Ishikawa (cell line): ENCODE data around the gene POU5F1.

Experiments
- CEBPB ChIP-seq: IDR thresholded peaks from 2 replicates; pipeline ENCODE4 v1.6.1; 2012
- CREB1 ChIP-seq: IDR thresholded peaks from 2 replicates; pipeline ENCODE4 v1.6.1; 2012; ENCODE audit warnings: low read depth
- EGR1 ChIP-seq: IDR thresholded peaks from 2 replicates; pipeline ENCODE4 v1.6.1; 2012
- EP300 ChIP-seq: IDR thresholded peaks from 2 replicates; pipeline ENCODE4 v1.6.1; 2012; ENCODE audit warnings: borderline replicate concordance
- FOXM1 ChIP-seq: IDR thresholded peaks from 2 replicates; pipeline ENCODE4 v1.6.1; 2012; ENCODE audit warnings: low read depth, borderline replicate concordance
- NFIC ChIP-seq: IDR thresholded peaks from 2 replicates; pipeline ENCODE4 v1.6.1; 2012
- RAD21 ChIP-seq: IDR thresholded peaks from 2 replicates; pipeline ENCODE4 v1.6.1; 2012; ENCODE audit warnings: low read depth
- TAF1 ChIP-seq: IDR thresholded peaks from 2 replicates; pipeline ENCODE4 v1.6.1; 2012; ENCODE audit warnings: low read depth, mild to moderate bottlenecking
- TCF12 ChIP-seq: IDR thresholded peaks from 2 replicates; pipeline ENCODE4 v1.6.1; 2012; ENCODE audit warnings: low read depth
- TEAD4 ChIP-seq: IDR thresholded peaks from 2 replicates; pipeline ENCODE4 v1.6.1; 2012
- USF1 ChIP-seq: IDR thresholded peaks from 2 replicates; pipeline ENCODE4 v1.6.1; 2012
- YY1 ChIP-seq: IDR thresholded peaks from 2 replicates; pipeline ENCODE4 v1.6.1; 2012; ENCODE audit warnings: low read depth
- ZBTB7A ChIP-seq: IDR thresholded peaks from 2 replicates; pipeline ENCODE4 v1.6.1; 2012; ENCODE audit warnings: low read depth
- TF ChIP-seq, protein P1 (sequence below): IDR thresholded peaks from 2 replicates; pipeline ENCODE4 v1.6.1; 2012; ENCODE audit warnings: low read depth, mild to moderate bottlenecking
- TF ChIP-seq, protein P2 (sequence below): IDR thresholded peaks from 2 replicates; pipeline ENCODE4 v1.6.1; 2012

The POU5F1 gene

DNA sequence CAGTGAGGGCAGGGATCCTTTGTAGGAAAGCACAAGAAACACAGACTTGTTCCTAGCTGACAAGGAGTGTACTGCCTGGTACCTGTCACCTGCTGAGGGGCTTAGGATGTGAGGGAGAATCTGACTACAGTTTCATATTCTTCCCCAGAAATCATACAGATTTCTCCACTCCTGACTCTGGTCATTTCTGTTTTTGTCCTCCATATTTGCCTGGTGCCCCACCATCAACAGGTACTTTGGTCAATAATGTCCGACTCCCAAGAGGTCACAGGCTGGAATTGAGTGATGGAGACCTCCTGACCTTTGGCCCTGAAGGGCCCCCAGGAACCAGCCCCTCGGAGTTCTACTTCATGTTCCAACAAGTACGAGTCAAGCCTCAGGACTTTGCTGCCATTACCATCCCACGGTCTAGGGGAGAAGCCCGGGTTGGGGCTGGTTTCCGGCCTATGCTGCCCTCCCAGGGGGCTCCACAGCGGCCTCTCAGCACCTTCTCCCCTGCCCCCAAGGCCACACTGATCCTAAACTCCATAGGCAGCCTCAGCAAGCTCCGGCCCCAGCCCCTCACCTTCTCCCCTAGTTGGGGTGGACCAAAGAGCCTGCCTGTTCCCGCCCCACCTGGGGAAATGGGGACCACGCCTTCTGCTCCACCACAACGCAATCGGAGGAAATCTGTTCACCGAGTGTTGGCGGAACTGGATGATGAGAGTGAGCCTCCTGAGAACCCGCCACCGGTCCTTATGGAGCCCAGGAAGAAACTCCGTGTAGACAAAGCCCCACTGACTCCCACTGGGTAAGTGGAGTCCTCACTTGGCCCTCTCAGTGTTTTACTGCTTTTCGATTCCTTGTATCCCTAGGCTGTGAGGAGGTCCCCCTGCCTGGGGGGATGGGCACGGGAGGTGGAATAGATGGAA, 9.0 kb downstream of the POU5F1 start:
- TF ChIP-seq ZBTB7A (no peak), CREB1 (no peak), TAF1 (no peak)

DNA sequence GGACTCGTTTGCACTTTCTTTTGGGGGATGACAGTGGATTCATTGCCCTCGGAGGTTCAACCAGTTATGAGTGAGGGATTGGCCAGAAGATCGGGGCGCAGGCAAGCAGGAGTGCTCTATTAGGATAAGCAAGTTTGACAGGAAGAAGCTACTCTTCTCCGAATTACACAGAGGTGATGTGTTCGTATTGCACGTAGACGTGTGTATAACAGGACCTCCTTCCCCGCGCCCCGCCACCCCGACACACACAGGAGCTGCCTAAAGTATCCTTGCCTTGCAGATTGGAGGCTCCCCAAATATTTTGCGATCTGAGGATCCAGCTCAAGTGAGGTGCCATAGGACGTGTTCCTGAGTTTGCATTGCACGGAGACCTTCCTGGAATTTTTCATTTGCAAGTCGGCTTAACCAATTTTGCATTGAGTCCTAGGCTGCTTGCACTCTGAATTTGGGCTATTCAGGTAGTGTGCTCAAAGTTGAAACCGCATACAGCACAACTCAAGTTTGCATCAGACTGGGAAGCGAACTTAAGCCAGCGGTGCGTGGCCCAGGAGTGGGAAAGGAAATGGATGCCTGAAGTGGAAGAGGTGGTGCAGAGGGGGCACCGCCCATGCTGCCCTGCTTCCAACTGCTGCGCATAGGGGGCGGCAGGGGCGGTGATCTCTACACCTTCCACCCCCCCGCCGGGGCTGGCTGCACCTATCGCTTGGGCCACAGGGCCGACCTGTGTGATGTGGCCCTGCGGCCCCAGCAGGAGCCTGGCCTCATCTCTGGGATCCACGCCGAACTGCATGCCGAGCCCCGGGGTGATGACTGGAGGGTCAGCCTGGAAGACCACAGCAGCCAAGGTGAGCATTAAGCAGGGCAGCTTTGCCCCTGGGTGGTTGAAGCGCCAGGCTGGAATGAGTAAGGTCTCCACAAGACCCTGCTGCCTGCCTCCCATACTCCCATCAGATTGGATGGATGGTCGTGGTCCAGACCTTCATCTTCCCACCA, 11.3 kb downstream of the POU5F1 start:
- TF ChIP-seq ZBTB7A, result no peak
- TF ChIP-seq, protein P1, sequence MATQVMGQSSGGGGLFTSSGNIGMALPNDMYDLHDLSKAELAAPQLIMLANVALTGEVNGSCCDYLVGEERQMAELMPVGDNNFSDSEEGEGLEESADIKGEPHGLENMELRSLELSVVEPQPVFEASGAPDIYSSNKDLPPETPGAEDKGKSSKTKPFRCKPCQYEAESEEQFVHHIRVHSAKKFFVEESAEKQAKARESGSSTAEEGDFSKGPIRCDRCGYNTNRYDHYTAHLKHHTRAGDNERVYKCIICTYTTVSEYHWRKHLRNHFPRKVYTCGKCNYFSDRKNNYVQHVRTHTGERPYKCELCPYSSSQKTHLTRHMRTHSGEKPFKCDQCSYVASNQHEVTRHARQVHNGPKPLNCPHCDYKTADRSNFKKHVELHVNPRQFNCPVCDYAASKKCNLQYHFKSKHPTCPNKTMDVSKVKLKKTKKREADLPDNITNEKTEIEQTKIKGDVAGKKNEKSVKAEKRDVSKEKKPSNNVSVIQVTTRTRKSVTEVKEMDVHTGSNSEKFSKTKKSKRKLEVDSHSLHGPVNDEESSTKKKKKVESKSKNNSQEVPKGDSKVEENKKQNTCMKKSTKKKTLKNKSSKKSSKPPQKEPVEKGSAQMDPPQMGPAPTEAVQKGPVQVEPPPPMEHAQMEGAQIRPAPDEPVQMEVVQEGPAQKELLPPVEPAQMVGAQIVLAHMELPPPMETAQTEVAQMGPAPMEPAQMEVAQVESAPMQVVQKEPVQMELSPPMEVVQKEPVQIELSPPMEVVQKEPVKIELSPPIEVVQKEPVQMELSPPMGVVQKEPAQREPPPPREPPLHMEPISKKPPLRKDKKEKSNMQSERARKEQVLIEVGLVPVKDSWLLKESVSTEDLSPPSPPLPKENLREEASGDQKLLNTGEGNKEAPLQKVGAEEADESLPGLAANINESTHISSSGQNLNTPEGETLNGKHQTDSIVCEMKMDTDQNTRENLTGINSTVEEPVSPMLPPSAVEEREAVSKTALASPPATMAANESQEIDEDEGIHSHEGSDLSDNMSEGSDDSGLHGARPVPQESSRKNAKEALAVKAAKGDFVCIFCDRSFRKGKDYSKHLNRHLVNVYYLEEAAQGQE, result no peak
- no peak for TF ChIP-seq CREB1
- TF ChIP-seq RAD21, result no peak
- no peak for TF ChIP-seq TEAD4
- TF ChIP-seq, protein P2, sequence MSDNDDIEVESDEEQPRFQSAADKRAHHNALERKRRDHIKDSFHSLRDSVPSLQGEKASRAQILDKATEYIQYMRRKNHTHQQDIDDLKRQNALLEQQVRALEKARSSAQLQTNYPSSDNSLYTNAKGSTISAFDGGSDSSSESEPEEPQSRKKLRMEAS, result no peak
- TF ChIP-seq NFIC, result no peak
- no peak for TF ChIP-seq CEBPB
- TF ChIP-seq EGR1, result no peak
- TF ChIP-seq TAF1, result no peak
- no peak for TF ChIP-seq TCF12
- no peak for TF ChIP-seq USF1
- no peak for TF ChIP-seq YY1
- TF ChIP-seq EP300, result no peak
- no peak for TF ChIP-seq FOXM1

DNA sequence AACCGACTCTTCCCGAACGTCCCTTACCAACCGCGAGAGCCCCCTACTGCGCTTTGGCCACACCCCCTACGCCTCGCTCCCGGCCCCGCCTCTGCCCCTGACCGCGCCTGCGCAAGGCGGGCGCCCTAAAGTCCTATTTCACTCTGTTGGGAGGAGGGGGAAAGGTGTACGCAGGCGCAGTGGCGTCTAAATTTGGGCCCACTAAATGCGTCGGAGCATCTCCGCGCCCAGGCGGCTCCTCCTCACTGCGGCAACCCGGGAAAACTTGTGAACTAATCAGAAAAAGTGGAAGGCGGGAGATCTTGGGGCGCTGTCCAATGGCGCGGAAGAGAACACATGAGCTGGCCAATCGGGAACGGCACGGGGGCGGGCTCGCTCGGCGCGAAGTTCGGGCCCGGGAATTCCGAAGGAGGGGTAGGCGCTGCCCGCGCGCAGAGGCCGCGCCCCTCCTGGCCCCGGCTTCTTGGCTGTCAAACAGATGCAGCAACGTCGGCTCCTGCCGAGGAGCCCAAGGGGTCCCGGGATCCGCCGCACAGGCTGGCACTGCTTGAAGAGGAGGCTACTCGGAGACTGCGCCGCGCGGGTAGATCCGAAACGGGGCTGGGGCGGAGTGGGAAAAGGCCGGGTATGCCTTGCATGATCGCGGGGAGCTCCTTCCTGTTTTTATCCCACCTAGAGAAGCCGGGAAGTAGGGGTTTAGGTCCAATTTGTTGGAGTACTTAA, 12.2 kb downstream of the POU5F1 start, which contains the start of gene TCF19:
TSS of gene TCF19 (plus strand) at position 450 of the 723 bp plus-strand sequence. CDS start 881 bp downstream, outside the sequence.
- TF ChIP-seq EGR1 (peak; percentile 75; the same call in 1 of the 2 replicates), RAD21 (no peak), TAF1 (peak; percentile 67), ZBTB7A (peak; percentile 23; the same call in 1 of the 2 replicates), FOXM1 (peak; percentile 39; the same call in 1 of the 2 replicates), USF1 (no peak), TCF12 (no peak; the same call in 1 of the 2 replicates), EP300 (no peak), TEAD4 (peak; percentile 77), CEBPB (no peak), YY1 (no peak), CREB1 (0 out of 2 replicates have a peak, but pooled peaks have one; percentile 23), NFIC (no peak)
- TF ChIP-seq, protein P2, result peak; percentile 52
- TF ChIP-seq, protein P1, result no peak

- TF ChIP-seq TAF1, result no peak
- no peak for TF ChIP-seq ZBTB7A
- no peak for TF ChIP-seq TCF12
- no peak for TF ChIP-seq EP300
- TF ChIP-seq, protein P1, result no peak
- no peak for TF ChIP-seq TEAD4
- no peak for TF ChIP-seq CEBPB
- TF ChIP-seq EGR1, result no peak
- no peak for TF ChIP-seq YY1
Observed at GRCh38 chr6:31157513-31158139, 12.9 kb downstream of the POU5F1 start, which contains the start of gene CCHCR1. CCHCR1 (minus strand) TSS chr6:31157802; CDS start chr6:31157600, 202 bp downstream.
